Activated B cell treated with CpG ODN at 0.5 μM for 24 hours (primary cell): Measurements from ENCODE around the gene PPP1R9B. TPM values are rescaled to one million over a fixed set of nuclear protein-coding genes. Genes with fewer than 3 reads are reported as not detected.

ENCODE experiments used
- ATAC-seq: fragments of 200-7000 bp; cut with Tn5 transposase; one replicate; pipeline ENCODE4 v1.10.0; 2021; ENCODE audit warnings: low read depth, mild to moderate bottlenecking, moderate library complexity
- CTCF ChIA-PET: fragments of 350-600 bp; sonication (Branson Sonifier 250); formaldehyde crosslinking; loops from one replicate; lab custom pipeline; 2021; ENCODE audit warnings: antibody characterized with exemption; lab: Charles Lee
- POLR2A ChIA-PET: fragments of 350-600 bp; sonication (Branson Sonifier 250); formaldehyde crosslinking; loops from one replicate; lab custom pipeline; 2021; ENCODE audit warnings: antibody characterized with exemption; lab: Charles Lee
- DNase-seq: peaks from one replicate; pipeline ENCODE4 v3.0.0; 2022
- H3K27ac Mint-ChIP-seq: one replicate; pipeline ENCODE4 v1.8.0; 2020; ENCODE audit warnings: mixed read lengths
- H3K27me3 Mint-ChIP-seq: one replicate; pipeline ENCODE4 v1.8.0; 2021; ENCODE audit warnings: mixed read lengths
- H3K36me3 Mint-ChIP-seq: one replicate; pipeline ENCODE4 v1.8.0; 2021; ENCODE audit warnings: low read depth, mixed read lengths
- H3K4me1 Mint-ChIP-seq: one replicate; pipeline ENCODE4 v1.8.0; 2021; ENCODE audit warnings: mixed read lengths
- H3K4me3 Mint-ChIP-seq: one replicate; pipeline ENCODE4 v1.8.0; 2020; ENCODE audit warnings: mild to moderate bottlenecking, mixed read lengths
- H3K9me3 Mint-ChIP-seq: one replicate; pipeline ENCODE4 v1.8.0; 2020; ENCODE audit warnings: mixed read lengths
- intact Hi-C: fragments of 100-400 bp; cut with micrococcal nuclease; formaldehyde crosslinking; loops from one replicate; pipeline ENCODE4 v1.15.1; 2024
- total RNA-seq: library from RNA; stranded (reverse); gene quantifications from 2 replicates; pipeline ENCODE4 v1.2.3, GENCODE V29; 2022
- TF ChIP-seq, protein P1 (sequence below): fragments of 200-600 bp; IDR thresholded peaks from one replicate; pipeline ENCODE4 v1.8.0; 2022; ENCODE audit warnings: antibody characterized with exemption, mild to moderate bottlenecking

PPP1R9B gene
- total RNA-seq, 1 donor from 2014 or later: 313 TPM

DNA sequence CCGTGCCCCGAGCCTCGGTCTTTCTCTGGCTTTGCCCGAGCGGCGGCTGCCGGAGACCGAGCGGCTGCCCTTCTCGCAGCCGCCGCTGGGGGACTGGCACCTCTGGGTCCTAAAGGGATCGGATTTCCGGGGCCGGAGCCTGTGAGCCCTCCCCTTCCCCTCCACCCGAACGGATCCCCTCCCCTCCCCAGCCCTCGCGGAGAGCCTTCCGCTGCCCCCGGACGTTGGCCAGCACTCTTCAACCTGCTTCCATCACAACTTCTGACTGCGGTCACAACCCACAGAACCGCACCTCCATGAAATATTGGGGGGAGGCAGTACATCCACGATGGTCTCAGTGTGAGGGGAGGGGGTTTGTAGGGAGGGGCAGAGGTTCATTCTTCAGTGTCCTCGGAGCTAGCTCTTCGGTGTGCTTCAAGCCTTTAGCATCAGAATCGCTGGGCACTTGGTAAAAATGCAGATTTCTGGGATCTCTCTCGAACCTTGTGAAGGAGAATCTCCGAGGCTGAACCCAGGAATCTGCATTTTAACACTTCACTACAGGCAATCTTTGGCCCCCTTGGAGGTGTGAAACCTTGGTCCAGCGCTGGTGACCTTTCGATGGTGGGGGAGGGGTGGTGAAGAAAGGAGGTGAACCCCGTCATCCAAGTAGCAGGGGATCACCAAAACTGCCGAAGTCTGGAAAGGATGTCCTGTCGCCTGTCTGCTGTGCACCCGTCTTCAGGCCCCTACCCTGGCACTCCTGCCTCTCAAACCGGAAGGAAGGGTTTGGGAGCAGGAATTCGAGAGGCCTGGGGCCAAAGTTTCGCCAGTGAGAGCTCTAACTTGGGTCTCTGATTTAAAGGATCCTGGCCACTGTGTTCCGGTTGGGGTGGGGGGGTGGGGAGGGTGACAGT, 812 bp upstream of the PPP1R9B start:
- peaks cover 36% of the 10 kb centered on the region for H3K36me3 Mint-ChIP-seq
- ATAC-seq: peak; percentile 40
- H3K4me1 Mint-ChIP-seq: peaks cover 34% of the 10 kb centered on the region
- intact Hi-C loops: loop anchor here (1.0 kb wide), 1 partner anchor 56 kb away; the partner anchor contains the start of gene PDK2
- H3K27ac Mint-ChIP-seq: peak overlapping the region; percentile 91
- peak overlapping the region; percentile 93 for H3K4me3 Mint-ChIP-seq
- DNase-seq: peak; percentile 80
- H3K27me3 Mint-ChIP-seq: no peaks in the 10 kb centered on the region
- TF ChIP-seq, protein P1, sequence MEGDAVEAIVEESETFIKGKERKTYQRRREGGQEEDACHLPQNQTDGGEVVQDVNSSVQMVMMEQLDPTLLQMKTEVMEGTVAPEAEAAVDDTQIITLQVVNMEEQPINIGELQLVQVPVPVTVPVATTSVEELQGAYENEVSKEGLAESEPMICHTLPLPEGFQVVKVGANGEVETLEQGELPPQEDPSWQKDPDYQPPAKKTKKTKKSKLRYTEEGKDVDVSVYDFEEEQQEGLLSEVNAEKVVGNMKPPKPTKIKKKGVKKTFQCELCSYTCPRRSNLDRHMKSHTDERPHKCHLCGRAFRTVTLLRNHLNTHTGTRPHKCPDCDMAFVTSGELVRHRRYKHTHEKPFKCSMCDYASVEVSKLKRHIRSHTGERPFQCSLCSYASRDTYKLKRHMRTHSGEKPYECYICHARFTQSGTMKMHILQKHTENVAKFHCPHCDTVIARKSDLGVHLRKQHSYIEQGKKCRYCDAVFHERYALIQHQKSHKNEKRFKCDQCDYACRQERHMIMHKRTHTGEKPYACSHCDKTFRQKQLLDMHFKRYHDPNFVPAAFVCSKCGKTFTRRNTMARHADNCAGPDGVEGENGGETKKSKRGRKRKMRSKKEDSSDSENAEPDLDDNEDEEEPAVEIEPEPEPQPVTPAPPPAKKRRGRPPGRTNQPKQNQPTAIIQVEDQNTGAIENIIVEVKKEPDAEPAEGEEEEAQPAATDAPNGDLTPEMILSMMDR: no peak
- ChIA-PET CTCF (interaction anchor here (0.6 to 7.2 kb wide), 9 partner anchors 10 to 301 kb away, joined by 3 to 64 read pairs (median 5); no protein-coding TSS in a partner anchor), POLR2A (interaction anchor here (0.6 to 7.1 kb wide), 18 partner anchors 8 to 716 kb away, joined by 3 to 82 read pairs (median 6); partner anchors contain the start of genes LUC7L3 and SAMD14)
- H3K9me3 Mint-ChIP-seq: no peaks in the 10 kb centered on the region

GRCh38 chr17:50149417-50150353, 792 bp downstream of the PPP1R9B start:
- Mint-ChIP-seq H3K9me3 (no peaks in the 10 kb centered on the region), H3K36me3 (peaks cover 50% of the 10 kb centered on the region), H3K4me1 (peaks cover 45% of the 10 kb centered on the region), H3K27ac (peak overlapping the region; percentile 96), H3K27me3 (no peaks in the 10 kb centered on the region), H3K4me3 (peak overlapping the region; percentile 100)
- DNase-seq: peak; percentile 56
- ChIA-PET CTCF (interaction anchor here (0.7 to 7.2 kb wide), 6 partner anchors 9 to 55 kb away, joined by 3 to 64 read pairs (median 4); no protein-coding TSS in a partner anchor), POLR2A (interaction anchor here (0.6 to 7.1 kb wide), 9 partner anchors 10 to 409 kb away, joined by 4 to 82 read pairs (median 19); partner anchors contain the start of genes PDK2 and SAMD14)
- intact Hi-C loops: loop anchor here (2.0 to 10.0 kb wide), 2 partner anchors 49 to 385 kb away; partner anchors contain the start of gene FAM117A
- no peak for ATAC-seq
- TF ChIP-seq, protein P1: no peak

DNA sequence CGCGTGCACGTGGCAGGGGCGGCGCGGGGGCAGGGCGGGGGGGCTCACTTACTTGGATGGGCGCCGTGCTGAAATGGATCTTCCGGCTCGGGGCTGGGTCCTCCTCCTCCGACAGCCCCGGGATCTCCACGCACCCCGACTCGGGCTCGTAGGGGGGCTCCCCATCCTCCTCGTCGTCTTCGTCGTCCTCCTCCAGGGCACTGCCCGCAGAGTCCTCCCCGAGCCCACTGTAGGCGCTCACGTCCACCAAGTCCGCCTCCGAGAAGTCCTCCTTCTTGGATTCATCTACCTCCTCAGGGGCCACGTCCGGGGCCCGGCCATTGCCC, 1.4 kb downstream of the PPP1R9B start:
- no peaks in the 10 kb centered on the region for H3K27me3 Mint-ChIP-seq
- DNase-seq: no peak
- intact Hi-C loops: loop anchor here (2.0 to 10.0 kb wide), 2 partner anchors 50 to 384 kb away; partner anchors contain the start of gene FAM117A
- TF ChIP-seq, protein P1: no peak
- H3K27ac Mint-ChIP-seq: peak overlapping the region; percentile 96
- ATAC-seq: no peak
- ChIA-PET CTCF (interaction anchor here (1.0 to 7.2 kb wide), 6 partner anchors 12 to 55 kb away, joined by 3 to 64 read pairs (median 4); partner anchors contain the start of gene PDK2), POLR2A (interaction anchor here (0.6 to 7.1 kb wide), 15 partner anchors 8 to 409 kb away, joined by 3 to 82 read pairs (median 5); partner anchors contain the start of genes KAT7, LRRC59, PDK2 and SAMD14)
- peak overlapping the region; percentile 100 for H3K4me3 Mint-ChIP-seq
- no peaks in the 10 kb centered on the region for H3K9me3 Mint-ChIP-seq
- peaks cover 45% of the 10 kb centered on the region for H3K4me1 Mint-ChIP-seq
- H3K36me3 Mint-ChIP-seq: peaks cover 57% of the 10 kb centered on the region

DNA sequence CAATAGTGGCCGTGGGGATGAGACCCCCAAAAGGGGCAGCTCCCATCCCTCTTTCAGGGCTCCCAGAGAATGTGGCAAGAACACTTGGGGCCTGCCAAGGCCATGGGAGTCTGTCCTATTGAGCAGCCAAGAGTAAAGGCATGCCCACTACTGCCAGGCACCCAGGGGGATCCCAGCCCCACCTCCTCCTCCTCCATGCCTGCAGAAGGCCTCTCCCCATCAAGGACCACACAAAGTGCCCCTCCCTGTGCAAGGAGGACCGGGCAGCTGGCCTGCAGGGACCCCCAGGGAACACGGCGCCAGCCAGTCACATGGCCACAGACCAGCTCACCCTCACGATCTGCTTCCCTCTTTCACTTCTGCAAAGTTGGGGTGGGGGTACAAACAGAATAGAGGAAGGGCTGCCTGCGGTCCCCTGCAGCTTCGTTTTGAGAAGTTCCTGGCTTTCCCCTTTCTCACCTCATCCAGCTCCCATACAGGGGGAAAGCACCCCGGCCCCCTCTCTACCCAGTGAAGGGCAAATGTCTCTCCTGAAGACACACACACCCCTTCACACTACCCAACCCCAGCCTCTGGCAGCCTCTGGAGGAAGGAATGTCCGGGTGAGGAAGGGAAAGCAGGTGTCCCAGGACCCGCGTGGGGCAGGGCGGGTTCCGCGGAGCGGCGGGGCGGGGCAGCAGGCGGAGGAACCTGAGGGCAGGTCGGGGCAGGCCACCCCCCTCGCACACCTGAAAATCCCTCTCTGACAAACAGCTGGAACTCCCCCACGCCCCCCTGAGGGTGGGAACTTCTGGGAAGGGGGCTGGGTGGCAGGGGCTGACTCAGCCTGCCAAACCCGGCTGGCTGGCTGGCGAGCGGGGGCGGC, 2.0 kb downstream of the PPP1R9B start:
- peak; percentile 60 for ATAC-seq
- H3K36me3 Mint-ChIP-seq: peaks cover 63% of the 10 kb centered on the region
- CTCF ChIA-PET: interaction anchor here (0.7 to 7.2 kb wide), 9 partner anchors 8 to 54 kb away, joined by 3 to 64 read pairs (median 4); partner anchors contain the start of gene PDK2
- peaks cover 51% of the 10 kb centered on the region for H3K4me1 Mint-ChIP-seq
- TF ChIP-seq, protein P1: no peak
- DNase-seq: peak; percentile 87
- H3K9me3 Mint-ChIP-seq: no peaks in the 10 kb centered on the region
- POLR2A ChIA-PET: interaction anchor here (0.6 to 7.1 kb wide), 25 partner anchors 8 to 929 kb away, joined by 3 to 82 read pairs (median 5); partner anchors contain the start of genes KAT7, LRRC59, PDK2 and SAMD14
- no peaks in the 10 kb centered on the region for H3K27me3 Mint-ChIP-seq
- peak overlapping the region; percentile 100 for H3K4me3 Mint-ChIP-seq
- peak overlapping the region; percentile 96 for H3K27ac Mint-ChIP-seq
- intact Hi-C loops: loop anchor here (1.0 to 10.0 kb wide), 5 partner anchors 8 to 384 kb away; partner anchors contain the start of genes FAM117A and SAMD14
